Thymus (tissue), 11 donors: ENCODE data around the gene FKBP1C. TPM values are rescaled to one million over a fixed set of nuclear protein-coding genes. Genes with fewer than 3 reads are reported as not detected.
"Not testable (repeated sequence)": the region's sequence is repeated elsewhere in the genome, so short reads cannot be mapped to it uniquely, and the experiment has no call there.

Experiments
- DNase-seq, 9 donors: peaks; one replicate each; pipeline ENCODE4 v3.0.0-alpha.2; 2013; ENCODE audit warnings: low spot score in 9 of 9, low read depth in 6 of 9, missing footprints in 1 of 9
- H3K27ac ChIP-seq, 2 donors: one replicate each; pipeline ENCODE4 v1.5.1; 2013; ENCODE audit warnings: control low read depth in 1 of 2, low read depth in 1 of 2, low read length in 1 of 2, mild to moderate bottlenecking in 1 of 2, moderate library complexity in 1 of 2
- H3K27me3 ChIP-seq, 2 donors: one replicate each; pipeline ENCODE4 v1.5.1; 2013; ENCODE audit warnings: low read length in 1 of 2; ENCODE audit not compliant: control insufficient read depth in 2 of 2, insufficient read depth in 1 of 2
- H3K36me3 ChIP-seq, 2 donors: one replicate each; pipeline ENCODE4 v1.5.1; 2013; ENCODE audit warnings: low read length in 1 of 2, mild to moderate bottlenecking in 1 of 2, moderate library complexity in 1 of 2; ENCODE audit not compliant: control insufficient read depth in 2 of 2, insufficient read depth in 2 of 2
- H3K4me1 ChIP-seq, 2 donors: one replicate each; pipeline ENCODE4 v1.5.1; 2013; ENCODE audit warnings: low read length in 2 of 2; ENCODE audit not compliant: control insufficient read depth in 2 of 2, insufficient read depth in 2 of 2
- H3K4me3 ChIP-seq, 2 donors: one replicate each; pipeline ENCODE4 v1.5.1; 2013; ENCODE audit warnings: low read length in 2 of 2, control low read depth in 1 of 2, mild to moderate bottlenecking in 1 of 2
- H3K9me3 ChIP-seq, 2 donors: one replicate each; pipeline ENCODE4 v1.5.1; 2013; ENCODE audit warnings: low read length in 1 of 2, mild to moderate bottlenecking in 1 of 2; ENCODE audit not compliant: control insufficient read depth in 2 of 2, insufficient read depth in 1 of 2
- WGBS: extraction: QIAGEN DNeasy Blood & Tissue Kit; methylation state at CpG from one replicate; pipeline ENCODE4 v1.1.7; 2013; 5-methylcytosine and 5-hydroxymethylcytosine counted together
- polyA plus RNA-seq: library from polyadenylated mRNA; stranded (reverse); fragments of 200-250 nt; gene quantifications from one replicate; pipeline ENCODE4 v1.2.3, GENCODE V29; 2013
- total RNA-seq: library from RNA; stranded (reverse); fragments of 120-200 nt; gene quantifications from one replicate; pipeline ENCODE4 v1.2.4, GENCODE V29; 2013
- donor health status: healthy.

Gene FKBP1C
- total and polyA plus RNA-seq, 2 donors, result 0.38 to 0.66 TPM

DNA sequence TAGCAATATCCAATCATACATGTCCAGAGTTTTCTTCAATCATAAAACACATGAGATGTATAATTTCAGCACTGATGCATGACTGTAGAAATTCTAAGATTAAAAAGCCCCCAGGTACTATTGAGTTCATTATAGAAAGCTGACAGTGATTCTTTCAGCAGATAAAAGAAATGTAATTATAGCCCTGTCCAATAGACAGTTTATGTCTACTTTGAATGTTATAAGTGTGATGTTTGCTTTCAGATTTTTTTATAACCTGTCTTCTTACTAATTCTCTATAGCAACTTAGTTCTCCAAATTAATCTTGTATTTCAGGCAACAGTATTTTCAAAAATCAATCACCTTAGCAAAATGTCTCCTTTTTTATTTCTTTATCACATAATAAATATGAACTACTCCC lies 13.5 kb upstream of the FKBP1C start:
- no peak for DNase-seq
- no peaks in the 10 kb centered on the region for H3K27me3 ChIP-seq
- H3K4me3 ChIP-seq, result no peak overlapping the region
- H3K27ac ChIP-seq, result no peak overlapping the region
- no peaks in the 10 kb centered on the region for H3K36me3 ChIP-seq
- H3K9me3 ChIP-seq, result no peaks in the 10 kb centered on the region
- no peaks in the 10 kb centered on the region for H3K4me1 ChIP-seq

DNA sequence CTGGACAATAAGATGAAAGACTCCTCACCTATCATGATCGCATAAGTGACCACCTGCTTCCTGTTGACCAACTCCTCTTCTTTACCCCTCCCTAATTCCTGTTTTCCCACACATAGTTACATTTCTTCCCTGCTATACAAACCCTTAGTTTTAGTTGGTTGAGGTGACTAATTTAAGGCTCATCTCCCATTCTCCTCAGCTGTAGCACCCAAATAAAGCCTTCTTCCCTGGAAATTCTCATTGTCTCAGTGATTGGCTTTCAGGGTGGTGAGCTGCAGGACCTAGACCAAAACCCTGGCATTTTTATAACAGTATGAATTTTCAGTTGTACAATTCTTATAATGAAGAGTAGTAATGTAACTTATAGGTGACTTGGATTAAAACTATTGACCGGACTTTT lies 2.1 kb downstream of the FKBP1C start:
- Histone ChIP-seq H3K9me3 (peaks cover 0 to 7% of the 10 kb centered on the region in 2 donors), H3K4me1 (no peaks in the 10 kb centered on the region), H3K27me3 (no peaks in the 10 kb centered on the region), H3K36me3 (no peaks in the 10 kb centered on the region), H3K27ac (no peak overlapping the region), H3K4me3 (no peak overlapping the region)
- 96% methylated on average over 2 of the region's 2 CpGs for WGBS
- no peak for DNase-seq

DNA sequence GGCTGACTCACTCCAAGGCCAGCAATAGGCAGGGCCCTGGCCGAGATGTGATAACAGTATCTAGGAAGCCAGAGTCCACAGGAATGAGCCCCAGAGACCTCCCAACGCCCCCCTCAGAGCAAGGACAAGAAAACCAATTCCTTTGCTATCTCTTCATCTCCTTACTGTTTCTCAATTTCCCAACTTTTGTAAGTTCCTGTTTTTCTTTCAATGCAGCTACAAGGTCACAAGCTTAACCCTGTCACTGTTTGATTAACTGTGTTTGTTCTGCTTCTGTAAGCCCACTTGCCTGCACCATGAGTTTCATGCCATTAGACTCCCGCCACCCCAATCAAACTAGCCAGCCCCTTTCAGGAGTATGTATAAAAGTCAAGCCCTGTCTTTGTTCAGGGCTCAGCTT lies 3.5 kb downstream of the FKBP1C start:
- 60% methylated on average over 3 of the region's 3 CpGs for WGBS
- Histone ChIP-seq H3K9me3 (peaks cover 0 to 7% of the 10 kb centered on the region in 2 donors), H3K27me3 (no peaks in the 10 kb centered on the region), H3K27ac (no peak overlapping the region), H3K36me3 (no peaks in the 10 kb centered on the region), H3K4me1 (no peaks in the 10 kb centered on the region), H3K4me3 (no peak overlapping the region)
- DNase-seq, result no peak

DNA sequence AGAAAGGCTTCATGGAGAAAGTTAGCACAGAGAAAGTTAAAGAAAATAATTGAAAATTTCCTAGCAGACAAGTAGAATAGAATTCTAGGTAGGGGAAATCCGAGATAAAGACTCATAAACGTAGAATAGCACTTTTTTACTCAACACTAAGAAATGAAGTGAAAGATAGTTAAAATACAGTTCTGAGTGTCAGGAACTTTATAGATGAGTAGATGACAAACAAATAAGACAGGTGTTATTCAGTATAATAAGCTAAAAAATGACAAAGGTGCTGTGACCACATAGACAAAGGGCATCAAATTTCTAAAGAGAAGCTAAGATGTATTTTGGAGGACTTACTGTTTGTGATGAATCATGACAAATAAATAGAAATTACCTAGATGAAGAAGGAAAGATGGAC lies 12.9 kb downstream of the FKBP1C start:
- DNase-seq, result no peak
- no peaks in the 10 kb centered on the region for H3K27me3 ChIP-seq
- H3K9me3 ChIP-seq, result peaks cover 0 to 2% of the 10 kb centered on the region in 2 donors
- no peak overlapping the region for H3K27ac ChIP-seq
- H3K4me3 ChIP-seq, result no peak overlapping the region
- H3K4me1 ChIP-seq, result no peaks in the 10 kb centered on the region
- 89% methylated on average over 2 of the region's 2 CpGs for WGBS
- no peaks in the 10 kb centered on the region for H3K36me3 ChIP-seq

DNA sequence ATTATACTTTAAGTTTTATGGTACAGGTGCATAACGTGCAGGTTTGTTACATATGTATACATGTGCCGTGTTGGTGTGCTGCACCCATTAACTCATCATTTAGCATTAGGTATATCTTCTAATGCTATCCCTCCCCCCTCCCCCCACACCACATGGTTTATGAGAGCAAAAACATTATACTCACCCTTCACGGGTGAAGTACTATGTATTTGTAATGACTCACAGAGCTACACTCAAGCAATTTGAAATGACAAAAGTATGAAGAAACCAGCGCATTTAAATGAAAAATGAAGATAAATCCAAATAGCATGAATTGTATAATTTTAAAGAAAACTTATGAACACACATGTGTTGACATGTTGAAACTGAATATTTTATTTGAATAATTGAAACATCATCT lies 14.7 kb downstream of the FKBP1C start:
- H3K27ac ChIP-seq, H3K27me3 ChIP-seq, H3K9me3 ChIP-seq, H3K4me3 ChIP-seq, DNase-seq, H3K4me1 ChIP-seq, H3K36me3 ChIP-seq: not testable (repeated sequence)
- WGBS, result 71% methylated on average over 4 of the region's 4 CpGs

DNA sequence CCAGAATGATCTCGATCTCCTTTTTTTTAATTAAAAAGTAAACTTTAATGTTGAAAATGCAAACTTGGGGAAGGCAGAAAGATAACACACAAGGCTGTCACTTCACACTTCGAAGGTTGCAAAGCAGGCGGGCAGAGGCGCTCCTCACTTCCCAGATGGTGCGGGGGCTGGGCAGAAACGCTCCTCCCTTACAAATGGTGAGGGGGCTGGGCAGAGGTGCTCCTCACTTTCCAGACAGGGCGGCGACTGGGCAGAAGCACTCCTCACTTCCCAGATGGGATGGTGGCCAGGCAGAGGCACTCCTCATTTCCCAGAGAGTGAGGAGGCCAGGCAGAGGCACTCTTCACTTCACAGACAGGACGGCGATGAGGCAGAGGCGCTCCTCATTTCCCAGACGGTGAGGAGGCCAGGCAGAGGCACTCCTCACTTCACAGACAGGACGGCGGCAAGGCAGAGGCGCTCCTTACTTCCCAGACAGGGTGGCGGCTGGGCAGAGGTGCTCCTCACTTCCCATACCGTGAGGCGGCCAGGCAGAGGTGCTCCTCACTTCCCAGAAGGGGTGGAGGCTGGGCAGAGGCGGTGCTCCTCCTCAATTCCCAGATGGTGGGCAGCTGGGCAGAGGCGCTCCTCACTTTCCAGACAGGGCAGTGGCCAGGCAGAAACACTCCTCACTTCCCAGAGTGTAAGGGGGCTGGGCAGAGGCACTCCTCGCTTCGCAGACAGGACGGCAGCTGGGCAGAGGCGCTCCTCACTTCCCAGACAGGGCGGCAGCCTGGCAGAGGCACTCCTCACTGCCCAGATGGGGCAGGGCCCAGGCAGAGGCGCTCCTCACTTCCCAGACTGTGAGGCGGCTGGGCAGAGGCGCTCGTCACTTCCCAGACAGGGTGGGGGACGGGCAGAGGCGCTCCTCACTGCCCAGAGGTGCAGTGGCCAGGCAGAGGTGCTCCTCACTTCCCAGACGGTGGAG lies 16.9 kb downstream of the FKBP1C start:
- not testable (repeated sequence) for H3K4me1 ChIP-seq, H3K27me3 ChIP-seq, H3K9me3 ChIP-seq, H3K27ac ChIP-seq, H3K36me3 ChIP-seq, DNase-seq, H3K4me3 ChIP-seq
- WGBS, result 95% methylated on average over 32 of the region's 32 CpGs

DNA sequence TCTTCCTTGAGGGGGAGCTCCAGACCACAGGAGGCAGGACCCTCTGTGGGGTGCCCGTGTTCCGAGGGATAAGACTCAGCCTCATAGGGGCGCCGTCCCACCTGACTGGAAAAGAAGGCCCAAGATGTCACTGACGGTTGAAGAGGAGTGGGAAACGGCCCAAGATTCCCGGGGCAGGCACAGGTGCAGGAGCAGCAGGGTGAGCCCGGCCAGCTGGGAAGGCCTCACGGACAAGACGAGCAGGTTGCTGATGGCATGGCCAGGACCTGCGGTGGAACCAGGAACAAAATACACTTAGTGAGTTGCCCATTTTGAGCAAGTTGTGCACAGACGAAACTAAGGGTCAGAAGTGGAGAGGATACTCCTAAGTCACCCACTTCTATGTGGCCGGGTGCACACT lies 18.8 kb downstream of the FKBP1C start:
- not testable (repeated sequence) for H3K27me3 ChIP-seq, H3K4me3 ChIP-seq, H3K4me1 ChIP-seq, H3K9me3 ChIP-seq, H3K27ac ChIP-seq, H3K36me3 ChIP-seq, DNase-seq
- WGBS, result 93% methylated on average over 13 of the region's 13 CpGs

DNA sequence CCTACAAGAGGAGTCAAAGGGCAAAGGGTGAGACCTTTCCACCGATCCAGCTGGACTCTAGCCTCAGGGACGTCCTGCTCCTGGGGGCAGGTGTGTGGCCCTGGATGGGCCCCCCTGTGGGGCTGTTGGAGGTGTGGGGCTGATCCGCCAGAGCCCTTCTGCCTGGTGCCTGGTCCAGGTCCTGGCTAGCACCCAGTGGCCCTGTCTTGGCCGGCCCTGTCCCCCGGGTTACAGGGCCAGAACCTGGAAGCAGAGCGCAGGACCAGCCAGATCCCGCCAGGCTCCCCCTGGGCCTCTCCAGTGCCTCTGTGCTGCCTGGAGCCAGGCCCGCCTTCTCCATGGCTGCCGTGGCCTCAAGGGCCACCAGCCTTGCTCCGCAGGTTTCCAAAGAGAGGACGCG lies 19.2 kb downstream of the FKBP1C start:
- H3K9me3 ChIP-seq, H3K4me3 ChIP-seq, H3K27ac ChIP-seq, H3K4me1 ChIP-seq, DNase-seq, H3K36me3 ChIP-seq, H3K27me3 ChIP-seq: not testable (repeated sequence)
- WGBS, result 87% methylated on average over 12 of the region's 12 CpGs

DNA sequence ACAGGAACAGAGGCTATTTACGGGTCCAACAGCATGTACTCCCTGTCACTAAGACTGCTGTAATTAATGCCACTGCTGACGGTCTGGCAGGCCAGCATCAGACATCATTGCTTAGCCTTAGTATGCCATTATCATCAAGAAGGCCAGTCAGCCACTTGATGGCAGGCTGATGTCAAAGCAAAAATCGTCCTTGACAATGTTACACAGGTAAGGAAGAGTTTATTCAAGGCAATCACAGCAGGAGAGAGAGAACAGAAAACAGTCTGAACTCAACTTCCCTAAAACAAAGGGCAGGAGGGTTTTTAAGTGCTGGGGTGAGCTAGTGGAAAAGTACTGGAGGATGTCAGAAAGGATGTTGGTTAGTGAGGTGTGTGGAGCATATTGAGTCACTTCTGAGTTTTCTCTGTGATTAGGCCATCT lies 25.1 kb downstream of the FKBP1C start:
- no peaks in the 10 kb centered on the region for H3K36me3 ChIP-seq
- WGBS, result 63% methylated on average over 3 of the region's 3 CpGs
- DNase-seq, result no peak
- no peak overlapping the region for H3K4me3 ChIP-seq
- H3K4me1 ChIP-seq, result no peaks in the 10 kb centered on the region
- no peaks in the 10 kb centered on the region for H3K9me3 ChIP-seq
- no peak overlapping the region for H3K27ac ChIP-seq
- H3K27me3 ChIP-seq, result no peaks in the 10 kb centered on the region
